Heart left ventricle (tissue), 16 donors: ENCODE data around the gene ASPSCR1. TPM values are rescaled to one million over a fixed set of nuclear protein-coding genes. Genes with fewer than 3 reads are reported as not detected.

Experiments used
- ATAC-seq, 4 donors: fragments of 200-7000 bp; cut with Tn5 transposase; one replicate each; pipeline ENCODE4 v1.9.1; 2020 to 2022; ENCODE audit warnings: moderate library complexity in 4 of 4, mild to moderate bottlenecking in 3 of 4, moderate number of reproducible peaks in 1 of 4
- DNase-seq, 5 donors: peaks; one replicate each; pipeline ENCODE4 v3.0.0-alpha.2; 2020
- H3K27ac ChIP-seq, 12 donors: fragments of 200-600 bp; sonication (generic) in 4 of 12; one replicate each; pipeline versions ENCODE4 v1.5.0 to v1.8.0; 2016 to 2022; ENCODE audit warnings: mild to moderate bottlenecking in 2 of 12
- H3K27me3 ChIP-seq, 9 donors: fragments of 200-600 bp; sonication (generic) in 2 of 9; one replicate each; pipeline versions ENCODE4 v1.5.1 to v1.8.0; 2016 to 2022; ENCODE audit warnings: mild to moderate bottlenecking in 3 of 9
- H3K36me3 ChIP-seq, 9 donors: fragments of 200-600 bp; sonication (generic) in 2 of 9; one replicate each; pipeline versions ENCODE4 v1.5.0 to v1.8.0; 2018 to 2022; ENCODE audit warnings: mild to moderate bottlenecking in 2 of 9
- H3K4me1 ChIP-seq, 12 donors: fragments of 200-600 bp; sonication (generic) in 4 of 12; one replicate each; pipeline versions ENCODE4 v1.5.0 to v1.8.0; 2016 to 2022; ENCODE audit warnings: mild to moderate bottlenecking in 3 of 12
- H3K4me3 ChIP-seq, 12 donors: fragments of 200-600 bp; sonication (generic) in 4 of 12; one replicate each; pipeline versions ENCODE4 v1.5.0 to v1.8.0; 2017 to 2022; ENCODE audit warnings: mild to moderate bottlenecking in 9 of 12, moderate library complexity in 4 of 12
- H3K9me3 ChIP-seq, 12 donors: fragments of 200-600 bp; sonication (generic) in 4 of 12; one replicate each; pipeline versions ENCODE4 v1.5.0 to v1.8.0; 2016 to 2022; ENCODE audit warnings: mild to moderate bottlenecking in 1 of 12
- POLR2A ChIP-seq, 2 donors: fragments of 450-650 bp; IDR thresholded peaks; one replicate each; pipeline ENCODE4 v1.6.1; 2017; ENCODE audit warnings: antibody characterized with exemption in 2 of 2, mild to moderate bottlenecking in 2 of 2, moderate library complexity in 2 of 2
- WGBS, 4 donors: extraction: QIAGEN DNeasy Blood & Tissue Kit in 2 of 4; methylation state at CpG; one replicate each; pipeline versions ENCODE4 v1.1.5 to v1.1.7; 2013 to 2018; 5-methylcytosine and 5-hydroxymethylcytosine counted together
- intact Hi-C, 10 donors: fragments of 100-400 bp; cut with DNase I; formaldehyde crosslinking; loops; one replicate each; pipeline versions ENCODE4 v1.11.1 to v1.14.2; 2022
- polyA plus RNA-seq, 2 donors: library from polyadenylated mRNA; stranded (reverse); fragments of 200-250 nt; gene quantifications; one replicate each; pipeline ENCODE4 v1.2.3, GENCODE V29; 2013
- total RNA-seq, 9 donors: library from RNA; depleted of rRNA in 2 of 9; stranded (reverse); fragments of >200 nt in 2 of 9; fragmentation: NEBNext Ultra II Directional in 3 of 9; extraction: Animal tissue kit (Norgen Biotek cat#: 25700) in 3 of 9; gene quantifications; one replicate each; pipeline versions ENCODE4 v1.1.0 to v1.2.4, GENCODE V29; 2016 to 2023
- TF ChIP-seq, protein P1 (sequence below), 12 donors: fragments of 200-600 bp; sonication (generic) in 4 of 12; IDR thresholded peaks; one replicate each; pipeline versions ENCODE4 v1.5.0 to v1.8.0; 2018 to 2022; ENCODE audit warnings: antibody characterized with exemption in 12 of 12, mild to moderate bottlenecking in 5 of 12
- donor health status: ischemic (EF 13 %, LVEDD 7.1; RV severe dilation, severe dysfunction).
- donor health status: healthy with polysubstance abuse.
- donor health status: DM: no; HTN: yes; CAD: no.
- donor health status: DM: no; HTN: no; CAD: no.
- donor health status: ischemic (EF 25% LVEDD 6.9; RV normal size, moderate dysfunction).
- donor health status: ischemic (EF 25% LVEDD 5.7; RV mildly dilated, moderate dysfunction).
- donor health status: healthy.
- donor health status: DM: yes; HTN: yes; CAD: no.
- donor health status: ischemic (EF 35%, LVEDD 5.7; RV mildly dilated, moderate dysfunction).
- donor health status: nonischemic (EF 11% LVEDD 7.7; RV severe dilation, severe dysfunction).
- donor health status: DM: yes; HTN: yes; CAD: no.
- donor health status: PGD.
- donor health status: ischemic (EF 29% LVEDD 5.4; RV normal size, mild dysfunction).
- donor health status: nonischemic (EF 23%, LVEDD 6.1; RV moderate dilation, normal function).

ASPSCR1 gene
- total and polyA plus RNA-seq, 11 donors, result 15.1 to 43.6 (median 22.9) TPM

DNA sequence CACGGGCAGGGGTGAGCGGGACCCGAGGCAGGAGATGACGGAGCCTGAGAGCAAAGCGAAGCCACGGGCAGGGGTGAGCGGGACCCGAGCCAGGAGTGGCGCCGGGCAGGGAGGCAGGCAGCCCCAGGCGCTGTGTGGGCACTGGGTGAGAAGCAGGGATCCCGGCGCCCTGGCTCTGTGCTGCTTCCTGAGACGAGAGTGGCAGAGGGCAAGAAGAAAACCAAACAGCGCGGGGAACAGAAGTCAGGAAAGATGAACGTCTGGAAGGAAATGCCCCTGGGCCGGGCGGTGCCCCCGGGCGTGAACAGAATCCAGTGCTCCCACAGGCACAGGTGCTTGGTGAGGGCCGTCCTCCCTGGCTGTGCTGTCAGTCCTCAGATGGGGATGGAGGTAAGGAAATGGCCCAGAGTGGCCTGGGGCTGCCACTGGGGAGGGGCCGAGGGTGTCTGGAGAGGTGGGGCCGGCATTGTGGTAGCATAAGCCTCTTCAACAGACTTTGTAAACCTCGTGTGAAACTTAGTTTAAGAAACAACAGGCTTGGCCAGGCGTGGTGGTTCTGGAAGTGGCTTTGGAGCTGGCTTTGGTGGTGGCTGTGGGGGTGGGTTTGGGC lies 9.8 kb downstream of the ASPSCR1 start:
- no peaks in the 10 kb centered on the region for H3K27me3 ChIP-seq
- DNase-seq (no peak), ATAC-seq (no peak)
- intact Hi-C loops, result no loop called here
- H3K4me3 ChIP-seq, result no peak overlapping the region
- H3K27ac ChIP-seq, result no peak overlapping the region
- WGBS, 4 donors, result 87 to 93% (median 90%) methylated on average over 26 of the region's 26 CpGs
- H3K36me3 ChIP-seq, result peaks cover 0 to 55% (median 27%) of the 10 kb centered on the region in 9 donors
- peaks cover 0 to 18% (median 9%) of the 10 kb centered on the region in 12 donors for H3K4me1 ChIP-seq
- H3K9me3 ChIP-seq, result no peaks in the 10 kb centered on the region
- TF ChIP-seq, protein P1, sequence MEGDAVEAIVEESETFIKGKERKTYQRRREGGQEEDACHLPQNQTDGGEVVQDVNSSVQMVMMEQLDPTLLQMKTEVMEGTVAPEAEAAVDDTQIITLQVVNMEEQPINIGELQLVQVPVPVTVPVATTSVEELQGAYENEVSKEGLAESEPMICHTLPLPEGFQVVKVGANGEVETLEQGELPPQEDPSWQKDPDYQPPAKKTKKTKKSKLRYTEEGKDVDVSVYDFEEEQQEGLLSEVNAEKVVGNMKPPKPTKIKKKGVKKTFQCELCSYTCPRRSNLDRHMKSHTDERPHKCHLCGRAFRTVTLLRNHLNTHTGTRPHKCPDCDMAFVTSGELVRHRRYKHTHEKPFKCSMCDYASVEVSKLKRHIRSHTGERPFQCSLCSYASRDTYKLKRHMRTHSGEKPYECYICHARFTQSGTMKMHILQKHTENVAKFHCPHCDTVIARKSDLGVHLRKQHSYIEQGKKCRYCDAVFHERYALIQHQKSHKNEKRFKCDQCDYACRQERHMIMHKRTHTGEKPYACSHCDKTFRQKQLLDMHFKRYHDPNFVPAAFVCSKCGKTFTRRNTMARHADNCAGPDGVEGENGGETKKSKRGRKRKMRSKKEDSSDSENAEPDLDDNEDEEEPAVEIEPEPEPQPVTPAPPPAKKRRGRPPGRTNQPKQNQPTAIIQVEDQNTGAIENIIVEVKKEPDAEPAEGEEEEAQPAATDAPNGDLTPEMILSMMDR (IDR thresholded peaks at IDR 0.05), result no peak
- no peak for TF ChIP-seq POLR2A (IDR thresholded peaks at IDR 0.05)

DNA sequence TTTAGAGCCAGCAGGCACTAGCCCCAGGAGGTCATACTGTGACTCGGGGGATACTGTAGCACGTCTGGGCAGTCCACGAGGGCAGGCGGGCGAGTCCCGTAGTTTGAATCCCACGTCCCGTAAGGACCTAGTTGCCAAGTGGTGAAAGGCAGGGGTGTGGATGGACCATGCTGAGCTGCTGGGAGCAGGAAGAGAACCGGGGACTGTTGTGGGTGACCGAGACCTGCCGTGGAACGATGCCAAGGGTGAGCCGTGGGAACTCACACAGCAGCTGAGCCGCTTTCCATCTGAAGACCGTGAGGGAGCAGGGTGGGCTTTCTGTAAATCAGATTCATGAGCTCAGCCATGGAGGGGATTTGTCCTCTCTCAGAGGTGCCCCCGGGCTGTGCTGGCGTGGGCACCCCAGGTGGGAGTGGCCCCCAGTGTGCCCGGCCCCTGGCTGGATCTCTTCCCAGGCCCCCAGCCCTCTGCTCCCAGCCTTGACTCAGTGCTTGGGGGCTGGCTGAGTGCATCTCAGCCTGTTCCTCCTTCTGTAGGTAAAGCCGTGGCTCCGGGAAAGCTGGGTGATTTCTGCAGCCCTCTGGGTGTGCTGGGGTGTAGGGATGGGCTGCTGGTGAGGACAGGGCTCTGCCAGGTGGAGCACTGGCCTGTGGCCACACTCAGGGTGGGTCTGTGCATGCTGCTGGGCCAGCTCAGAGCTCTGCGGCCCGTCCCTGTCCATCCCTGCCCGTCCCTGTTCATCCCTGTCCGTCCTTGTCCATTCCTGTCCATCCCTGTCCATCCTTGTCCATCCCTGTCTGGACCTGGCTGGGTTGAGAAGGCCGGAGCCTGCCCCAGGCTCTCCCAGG lies 13.6 kb downstream of the ASPSCR1 start:
- WGBS, 4 donors, result 63 to 81% (median 75%) methylated on average over 13 to 25 of the region's 25 CpGs
- DNase-seq, result peak in 1 of 5 donors; percentile 46

DNA sequence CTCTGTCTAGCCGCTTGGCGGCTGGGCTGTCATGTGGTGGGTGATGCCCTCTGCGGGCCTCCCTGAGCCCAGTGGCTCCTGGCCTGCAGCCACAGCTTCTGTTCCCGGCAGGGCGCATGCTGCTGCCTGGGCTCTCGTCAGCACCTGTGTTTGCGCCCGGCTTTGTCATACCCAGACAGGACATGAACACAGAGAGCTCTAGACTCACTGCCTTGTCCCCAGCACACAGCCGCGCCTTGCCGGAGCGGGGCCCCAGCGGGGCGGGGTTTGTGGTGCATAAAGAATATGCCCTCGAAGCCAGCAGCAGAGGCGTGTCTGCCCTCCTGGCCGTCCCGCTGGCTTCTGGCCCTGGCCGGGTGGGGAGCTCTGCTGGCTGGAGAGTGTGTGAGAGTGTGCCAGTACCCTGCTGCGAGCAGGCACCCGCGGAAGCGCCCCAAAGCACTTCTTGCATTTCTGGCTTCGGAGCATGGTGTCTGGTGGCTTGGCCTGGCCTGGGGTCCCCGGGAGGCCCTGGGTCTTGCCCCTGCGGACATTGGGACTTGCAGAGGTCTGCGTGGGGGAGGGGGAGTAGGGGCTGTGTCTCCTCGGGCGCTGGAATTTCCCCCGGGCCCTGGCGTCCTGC lies 14.4 kb downstream of the ASPSCR1 start:
- Histone ChIP-seq H3K4me1 (peaks cover 0 to 26% (median 14%) of the 10 kb centered on the region in 12 donors), H3K27me3 (no peaks in the 10 kb centered on the region), H3K9me3 (no peaks in the 10 kb centered on the region), H3K36me3 (peaks cover 0 to 33% (median 3%) of the 10 kb centered on the region in 9 donors), H3K27ac (peak overlapping the region; percentile 42 to 86 (median 78)), H3K4me3 (peak overlapping the region in 6 of 12 donors; percentile 8 to 37 (median 29))
- WGBS, 4 donors, result 29 to 55% (median 43%) methylated on average over 11 to 31 of the region's 31 CpGs
- intact Hi-C loops, result no loop called here
- DNase-seq (peak; percentile 75 to 90 (median 82)), ATAC-seq (peak; percentile 88 to 93 (median 90))
- TF ChIP-seq POLR2A (IDR thresholded peaks at IDR 0.05), result no peak
- TF ChIP-seq, protein P1 (IDR thresholded peaks at IDR 0.05), result peak in 2 of 12 donors; percentile 13 to 22

More for the DNA sequence above, 13.6 kb downstream of the ASPSCR1 start:
- Histone ChIP-seq H3K27me3 (no peaks in the 10 kb centered on the region), H3K36me3 (peaks cover 0 to 33% (median 10%) of the 10 kb centered on the region in 9 donors), H3K9me3 (no peaks in the 10 kb centered on the region), H3K27ac (peak overlapping the region in 11 of 12 donors; percentile 42 to 86 (median 78)), H3K4me3 (peak overlapping the region in 1 of 12 donors; percentile 32), H3K4me1 (peaks cover 0 to 26% (median 14%) of the 10 kb centered on the region in 12 donors)
- TF ChIP-seq, protein P1 (IDR thresholded peaks at IDR 0.05), result no peak
- no peak for TF ChIP-seq POLR2A (IDR thresholded peaks at IDR 0.05)
- intact Hi-C loops, result no loop called here
- peak in 1 of 4 donors; percentile 27 for ATAC-seq
